Fibroblast of lung (primary cell): Measurements from ENCODE around the gene TERC.

Experiments used
- CTCF ChIP-seq, 2 donors: IDR thresholded peaks in 1 of 2; conservative IDR thresholded peaks in 1 of 2; 1 replicate in 1 of 2; 2 replicates in 1 of 2; pipeline ENCODE4 v1.5.1; 2011 to 2012; ENCODE audit warnings: low read length in 2 of 2, control low read depth in 1 of 2, inconsistent platforms in 1 of 2, low read depth in 1 of 2, mild to moderate bottlenecking in 1 of 2
- EZH2 ChIP-seq: IDR thresholded peaks from 2 replicates; pipeline ENCODE4 v1.5.1; 2012; ENCODE audit warnings: low read length, control low read depth, mild to moderate bottlenecking; ENCODE audit errors: missing control alignments

GRCh38 chr3:169744366-169745054, 20.4 kb downstream of the TERC start:
- TF ChIP-seq CTCF (conservative IDR thresholded peaks at IDR 0.05 in 1 of 2, IDR thresholded peaks at IDR 0.05 in 1 of 2; ENCODE audit: low read depth in 1 of 2, low read length in 2 of 2) (peak; percentile 11 to 43), EZH2 (no peak)
